A673 (cell line): ENCODE measurements around the gene RIC8B. TPM values are rescaled to one million over a fixed set of nuclear protein-coding genes. Genes with fewer than 3 reads are reported as not detected.

Source experiments
- BruUV-seq: library from RNA; stranded (reverse); fragments of 400-500 nt; replicated peaks from 2 replicates; lab custom pipeline; 2021; lab: Mats Ljungman, UMichigan
- CTCF ChIA-PET: fragments of 300-600 bp; sonication (Branson Sonifier 250); formaldehyde crosslinking; loops from one replicate; lab custom pipeline; 2022; ENCODE audit warnings: antibody characterized with exemption; lab: Charles Lee
- POLR2A ChIA-PET: fragments of 300-600 bp; sonication (Branson Sonifier 250); formaldehyde crosslinking; loops from one replicate; lab custom pipeline; 2022; ENCODE audit warnings: antibody characterized with exemption; ENCODE audit not compliant: low non-redundant PET; lab: Charles Lee
- DNase-seq: peaks from one replicate; pipeline ENCODE4 v3.0.0-alpha.2; 2015; ENCODE audit warnings: low spot score
- H3K27ac ChIP-seq: fragments of 200-600 bp; sonication (generic); 2 replicates; pipeline ENCODE4 v1.5.1; 2016; ENCODE audit warnings: mixed run types, low read depth, mild to moderate bottlenecking, mixed read lengths, antibody characterized with exemption, low read length; ENCODE audit not compliant: poor library complexity, severe bottlenecking
- H3K27me3 ChIP-seq: fragments of 200-600 bp; sonication (generic); replicated peaks from 2 replicates; pipeline ENCODE4 v1.6.1; 2017; ENCODE audit warnings: mixed run types, low read depth, mild to moderate bottlenecking, mixed read lengths, antibody characterized with exemption, low read length; ENCODE audit not compliant: insufficient read depth, poor library complexity
- H3K36me3 ChIP-seq: fragments of 200-600 bp; sonication (generic); 2 replicates; pipeline ENCODE4 v1.6.1; 2016; ENCODE audit warnings: mixed run types, mild to moderate bottlenecking, mixed read lengths, antibody characterized with exemption, low read length; ENCODE audit not compliant: insufficient read depth, poor library complexity, severe bottlenecking
- H3K4me1 ChIP-seq: fragments of 200-600 bp; sonication (generic); 2 replicates; pipeline ENCODE4 v1.6.1; 2017; ENCODE audit warnings: mixed run types, mild to moderate bottlenecking, mixed read lengths, antibody characterized with exemption, low read length; ENCODE audit not compliant: insufficient read depth, poor library complexity, severe bottlenecking
- H3K4me3 ChIP-seq: fragments of 200-600 bp; sonication (generic); 2 replicates; pipeline ENCODE4 v1.5.1; 2016; ENCODE audit warnings: low read depth, mixed run types, mild to moderate bottlenecking, mixed read lengths, low read length; ENCODE audit not compliant: poor library complexity, severe bottlenecking
- H3K9me3 ChIP-seq: fragments of 200-600 bp; sonication (generic); 2 replicates; pipeline ENCODE4 v1.6.1; 2016; ENCODE audit warnings: mixed run types, low read depth, mild to moderate bottlenecking, mixed read lengths, antibody characterized with exemption, low read length; ENCODE audit not compliant: poor library complexity, severe bottlenecking
- EZH2 ChIP-seq: fragments of 200-600 bp; sonication (generic); IDR thresholded peaks from 2 replicates; pipeline ENCODE4 v1.6.1; 2017; ENCODE audit warnings: borderline replicate concordance, low read depth, mild to moderate bottlenecking, mixed read lengths, antibody characterized with exemption, low read length; ENCODE audit not compliant: poor library complexity, severe bottlenecking
- intact Hi-C: fragments of 100-400 bp; cut with micrococcal nuclease; formaldehyde crosslinking; loops from one replicate; pipeline ENCODE4 v1.10.0; 2022; ENCODE audit not compliant: unreplicated experiment
- total RNA-seq: library from RNA; stranded (reverse); gene quantifications from 2 replicates; pipeline ENCODE4 v1.2.3, GENCODE V29; 2021
- TF ChIP-seq, protein P1 (sequence below): fragments of 300-800, 200-600 bp; sonication (generic); conservative IDR thresholded peaks from 2 replicates; pipeline ENCODE4 v1.5.1; 2017; ENCODE audit warnings: low read depth, mild to moderate bottlenecking, antibody characterized with exemption, low read length, moderate library complexity, mixed read lengths

Gene RIC8B
- total RNA-seq, 1 experiment from 2014 or later, result 21.3 TPM

- H3K4me1 ChIP-seq, result peaks cover 6% of the 10 kb centered on the region
- no TSS peak for BruUV-seq
- H3K36me3 ChIP-seq, result no peaks in the 10 kb centered on the region
- intact Hi-C loops, result no loop called here
- no peak overlapping the region for H3K4me3 ChIP-seq
- DNase-seq, result no peak
- no peaks in the 10 kb centered on the region for H3K9me3 ChIP-seq
- no peak overlapping the region for H3K27ac ChIP-seq
- H3K27me3 ChIP-seq, result no peaks in the 10 kb centered on the region
- TF ChIP-seq, protein P1, sequence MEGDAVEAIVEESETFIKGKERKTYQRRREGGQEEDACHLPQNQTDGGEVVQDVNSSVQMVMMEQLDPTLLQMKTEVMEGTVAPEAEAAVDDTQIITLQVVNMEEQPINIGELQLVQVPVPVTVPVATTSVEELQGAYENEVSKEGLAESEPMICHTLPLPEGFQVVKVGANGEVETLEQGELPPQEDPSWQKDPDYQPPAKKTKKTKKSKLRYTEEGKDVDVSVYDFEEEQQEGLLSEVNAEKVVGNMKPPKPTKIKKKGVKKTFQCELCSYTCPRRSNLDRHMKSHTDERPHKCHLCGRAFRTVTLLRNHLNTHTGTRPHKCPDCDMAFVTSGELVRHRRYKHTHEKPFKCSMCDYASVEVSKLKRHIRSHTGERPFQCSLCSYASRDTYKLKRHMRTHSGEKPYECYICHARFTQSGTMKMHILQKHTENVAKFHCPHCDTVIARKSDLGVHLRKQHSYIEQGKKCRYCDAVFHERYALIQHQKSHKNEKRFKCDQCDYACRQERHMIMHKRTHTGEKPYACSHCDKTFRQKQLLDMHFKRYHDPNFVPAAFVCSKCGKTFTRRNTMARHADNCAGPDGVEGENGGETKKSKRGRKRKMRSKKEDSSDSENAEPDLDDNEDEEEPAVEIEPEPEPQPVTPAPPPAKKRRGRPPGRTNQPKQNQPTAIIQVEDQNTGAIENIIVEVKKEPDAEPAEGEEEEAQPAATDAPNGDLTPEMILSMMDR, result no peak
- no peak for TF ChIP-seq EZH2
- ChIA-PET CTCF (no interaction called here), POLR2A (no interaction called here)
Observed at GRCh38 chr12:106855221-106855758, 80.8 kb downstream of the RIC8B start.

- no peak for DNase-seq
- H3K4me3 ChIP-seq, result no peak overlapping the region
- no peaks in the 10 kb centered on the region for H3K27me3 ChIP-seq
- no TSS peak for BruUV-seq
- TF ChIP-seq, protein P1, result no peak
- TF ChIP-seq EZH2, result no peak
- ChIA-PET CTCF (no interaction called here), POLR2A (no interaction called here)
- no peaks in the 10 kb centered on the region for H3K4me1 ChIP-seq
- no peaks in the 10 kb centered on the region for H3K9me3 ChIP-seq
- H3K27ac ChIP-seq, result no peak overlapping the region
- intact Hi-C loops, result no loop called here
- no peaks in the 10 kb centered on the region for H3K36me3 ChIP-seq
Observed at GRCh38 chr12:106861984-106862916, 87.8 kb downstream of the RIC8B start.

DNA sequence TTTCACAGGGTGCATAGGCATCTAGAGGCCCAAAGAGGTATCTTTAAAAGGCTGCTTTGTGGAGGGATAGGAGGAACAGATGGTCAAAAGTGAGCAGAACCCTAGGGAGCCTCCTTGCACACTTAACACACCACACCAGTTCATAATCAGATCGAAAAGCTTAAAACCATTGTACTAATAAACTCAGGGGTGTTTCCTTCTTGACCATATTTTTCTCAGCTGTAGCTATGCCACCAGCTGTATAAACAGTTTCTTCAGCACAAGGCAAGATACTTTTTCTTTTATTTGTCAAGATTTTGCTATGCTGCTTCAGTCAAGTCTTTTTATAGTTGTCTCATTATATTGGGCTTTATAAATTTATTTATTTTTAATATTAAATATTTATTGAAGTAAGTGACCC, 88.7 kb downstream of the RIC8B start:
- no peak overlapping the region for H3K27ac ChIP-seq

More for the DNA sequence above, 88.7 kb downstream of the RIC8B start:
- no peaks in the 10 kb centered on the region for H3K36me3 ChIP-seq
- H3K9me3 ChIP-seq, result no peaks in the 10 kb centered on the region
- CTCF ChIA-PET, result no interaction called here
- intact Hi-C loops, result no loop called here
- no peaks in the 10 kb centered on the region for H3K27me3 ChIP-seq
- no peak for TF ChIP-seq EZH2
- TF ChIP-seq, protein P1, result no peak
- BruUV-seq, result no TSS peak
- POLR2A ChIA-PET, result no interaction called here
- DNase-seq, result no peak
- no peak overlapping the region for H3K4me3 ChIP-seq
- H3K4me1 ChIP-seq, result no peaks in the 10 kb centered on the region
